SKM-1 (cell line): ENCODE data around the gene NOL12.
"Not testable (repeated sequence)": the region's sequence is repeated elsewhere in the genome, so short reads cannot be mapped to it uniquely, and the experiment has no call there.

ENCODE experiments used
- DNase-seq: peaks from one replicate; lab custom pipeline; 2025; ENCODE audit not compliant: unreplicated experiment; lab: John Stamatoyannopoulos, UW

Gene NOL12

DNA sequence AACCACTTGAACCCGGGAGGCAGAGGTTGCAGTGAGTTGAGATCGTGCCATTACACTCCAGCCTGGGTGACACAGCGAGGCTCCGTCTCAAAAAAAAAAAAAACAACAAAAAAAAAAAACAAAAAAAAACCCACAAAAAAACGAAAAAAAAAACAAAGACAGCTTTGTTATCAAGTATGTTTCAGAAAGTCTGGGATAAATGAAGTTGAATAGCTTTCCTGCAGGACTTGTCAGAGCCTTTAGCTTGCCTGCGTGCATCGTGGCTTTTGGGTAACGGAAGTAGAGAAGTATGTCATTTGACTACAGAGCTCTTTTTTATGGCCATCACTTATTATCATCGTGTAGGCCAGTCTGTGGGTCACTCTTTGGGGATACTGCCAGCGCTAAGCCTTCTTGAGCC, 25.3 kb downstream of the NOL12 start:
- DNase-seq, result no peak

DNA sequence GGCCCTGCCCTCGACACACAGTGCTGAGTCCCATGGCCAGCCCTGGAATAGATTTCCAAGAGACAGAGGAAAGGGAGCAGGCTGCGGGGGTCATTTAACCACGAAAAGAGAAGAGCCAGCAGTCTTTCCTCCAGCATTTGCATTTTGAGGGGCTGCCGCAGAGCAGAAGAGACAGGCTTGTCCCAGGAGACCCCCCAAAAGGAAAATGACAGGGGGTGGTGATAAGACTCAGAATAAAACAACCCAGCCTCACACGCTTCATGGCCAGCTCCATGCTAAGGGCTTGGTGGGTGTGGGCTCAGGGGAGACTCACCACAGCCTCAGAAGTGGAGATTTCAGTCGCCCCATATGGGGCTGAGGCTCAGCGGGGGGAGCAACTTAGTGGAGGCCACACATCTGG, 27.6 kb downstream of the NOL12 start:
- DNase-seq, result no peak

DNA sequence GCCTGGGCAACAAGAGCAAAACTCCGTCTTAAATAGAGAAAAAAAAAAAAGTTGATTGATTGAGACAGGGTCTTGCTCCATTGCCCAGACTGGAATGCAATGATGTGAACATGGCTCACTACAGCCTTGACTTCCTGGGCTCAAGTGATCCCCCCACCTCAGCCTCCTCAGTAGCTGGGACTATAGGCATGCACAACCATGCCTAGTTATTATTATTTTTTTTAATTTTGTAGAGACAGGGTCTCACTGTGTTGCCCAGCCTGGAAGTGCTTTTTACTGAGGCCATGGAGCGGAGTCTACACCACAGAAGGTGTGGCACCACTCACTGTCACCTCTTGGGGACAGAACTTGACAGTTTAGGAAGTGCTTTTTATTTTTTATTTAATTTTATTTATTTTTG, 28.5 kb downstream of the NOL12 start:
- DNase-seq, result no peak

DNA sequence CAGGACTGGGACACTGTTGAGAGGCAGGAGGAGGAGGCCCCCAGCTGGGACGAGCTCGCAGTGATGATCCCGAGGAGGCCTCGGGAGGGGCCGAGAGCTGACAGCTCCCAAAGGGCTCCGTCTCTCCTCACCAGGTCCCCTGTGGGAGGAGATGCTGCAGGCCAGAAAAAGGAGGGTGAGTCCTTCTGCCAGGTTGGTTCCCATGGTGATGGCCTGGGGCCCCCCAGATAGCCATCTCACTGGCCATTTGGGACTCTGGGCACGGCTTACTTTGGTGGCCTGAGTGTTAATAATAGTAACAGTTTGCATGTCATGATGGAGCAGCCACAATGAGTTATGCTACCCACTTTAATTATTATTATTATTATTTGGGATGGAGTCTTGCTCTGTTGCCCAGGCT, 29.6 kb downstream of the NOL12 start:
- no peak for DNase-seq

DNA sequence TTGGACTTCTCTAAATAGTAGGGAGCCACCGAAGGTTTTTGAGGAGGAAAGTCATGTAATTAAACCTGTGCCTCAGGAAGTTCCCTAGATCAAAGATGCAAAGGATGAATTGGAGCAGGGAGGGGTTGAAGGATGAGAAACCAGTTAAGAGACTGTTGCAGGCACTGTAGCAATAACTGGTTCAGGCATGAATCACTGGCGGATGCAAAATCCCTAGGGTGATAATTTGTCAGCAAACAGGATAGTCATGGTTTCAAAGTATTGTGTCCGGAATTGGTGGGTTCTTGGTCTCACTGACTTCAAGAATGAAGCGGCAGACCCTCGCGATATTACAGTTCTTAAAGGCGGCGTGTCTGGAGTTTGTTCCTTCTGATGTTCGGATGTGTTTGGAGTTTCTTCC, 30.6 kb downstream of the NOL12 start:
- DNase-seq, result no peak

DNA sequence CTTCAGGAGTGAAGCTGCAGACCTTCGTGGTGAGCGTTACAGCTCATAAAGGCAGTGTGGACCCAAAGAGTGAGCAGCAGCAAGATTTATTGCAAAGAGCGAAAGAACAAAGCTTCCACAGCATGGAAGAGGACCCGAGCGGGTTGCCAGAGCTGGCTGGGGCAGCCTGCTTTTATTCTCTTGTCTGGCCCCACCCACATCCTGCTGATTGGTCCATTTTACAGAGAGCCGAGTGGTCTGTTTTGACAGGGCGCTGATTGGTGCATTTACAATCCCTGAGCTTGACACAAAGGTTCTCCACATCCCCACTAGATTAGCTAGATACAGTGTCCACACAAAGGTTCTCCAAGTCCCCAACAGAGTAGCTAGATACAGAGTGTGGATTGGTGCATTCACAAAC, 31.1 kb downstream of the NOL12 start:
- DNase-seq, result not testable (repeated sequence)

DNA sequence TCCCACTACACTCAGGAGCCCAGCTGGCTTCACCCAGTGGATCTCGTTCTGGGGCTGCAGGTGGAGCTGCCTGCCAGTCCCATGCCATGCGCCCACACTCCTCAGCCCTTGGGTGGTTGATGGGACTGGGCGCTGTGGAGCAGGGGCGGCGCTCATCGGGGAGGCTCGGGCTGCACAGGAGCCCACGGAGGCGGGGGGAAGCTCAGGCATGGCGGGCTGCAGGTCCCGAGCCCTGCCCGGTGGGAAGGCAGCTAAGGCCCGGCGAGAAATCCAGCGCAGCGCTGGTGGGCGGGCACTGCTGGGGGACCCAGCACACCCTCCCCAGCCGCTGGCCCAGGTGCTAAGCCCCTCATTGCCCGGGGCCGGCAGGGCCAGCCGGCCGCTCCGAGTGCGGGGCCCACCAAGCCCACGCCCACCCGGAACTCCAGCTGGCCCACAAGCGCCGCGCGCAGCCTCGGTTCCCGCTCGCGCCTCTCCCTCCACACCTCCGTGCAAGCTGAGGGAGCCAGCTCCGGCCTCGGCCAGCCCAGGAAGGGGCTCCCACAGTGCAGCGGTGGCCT, 31.7 kb downstream of the NOL12 start:
- DNase-seq, result not testable (repeated sequence)

DNA sequence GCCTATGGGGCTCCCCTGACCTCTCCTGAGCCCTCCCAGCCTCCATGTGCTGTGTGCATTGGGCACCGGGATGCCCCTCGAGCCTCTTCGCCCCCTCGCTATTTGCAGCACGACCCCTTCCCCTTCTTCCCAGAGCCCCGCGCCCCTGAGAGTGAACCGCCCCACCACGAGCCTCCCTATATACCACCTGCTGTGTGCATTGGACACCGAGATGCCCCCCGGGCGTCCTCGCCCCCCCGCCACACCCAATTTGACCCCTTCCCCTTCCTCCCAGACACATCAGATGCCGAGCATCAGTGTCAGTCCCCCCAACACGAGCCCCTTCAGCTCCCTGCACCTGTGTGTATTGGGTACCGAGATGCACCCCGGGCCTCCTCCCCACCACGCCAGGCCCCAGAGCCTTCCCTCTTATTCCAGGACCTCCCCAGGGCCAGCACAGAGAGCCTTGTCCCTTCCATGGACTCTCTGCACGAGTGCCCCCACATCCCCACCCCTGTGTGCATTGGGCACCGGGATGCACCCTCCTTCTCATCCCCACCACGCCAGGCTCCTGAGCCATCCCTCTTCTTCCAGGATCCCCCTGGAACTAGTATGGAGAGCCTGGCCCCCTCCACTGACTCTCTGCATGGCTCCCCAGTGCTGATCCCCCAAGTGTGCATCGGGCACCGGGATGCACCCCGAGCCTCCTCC, 39.6 kb downstream of the NOL12 start:
- DNase-seq, result no peak

DNA sequence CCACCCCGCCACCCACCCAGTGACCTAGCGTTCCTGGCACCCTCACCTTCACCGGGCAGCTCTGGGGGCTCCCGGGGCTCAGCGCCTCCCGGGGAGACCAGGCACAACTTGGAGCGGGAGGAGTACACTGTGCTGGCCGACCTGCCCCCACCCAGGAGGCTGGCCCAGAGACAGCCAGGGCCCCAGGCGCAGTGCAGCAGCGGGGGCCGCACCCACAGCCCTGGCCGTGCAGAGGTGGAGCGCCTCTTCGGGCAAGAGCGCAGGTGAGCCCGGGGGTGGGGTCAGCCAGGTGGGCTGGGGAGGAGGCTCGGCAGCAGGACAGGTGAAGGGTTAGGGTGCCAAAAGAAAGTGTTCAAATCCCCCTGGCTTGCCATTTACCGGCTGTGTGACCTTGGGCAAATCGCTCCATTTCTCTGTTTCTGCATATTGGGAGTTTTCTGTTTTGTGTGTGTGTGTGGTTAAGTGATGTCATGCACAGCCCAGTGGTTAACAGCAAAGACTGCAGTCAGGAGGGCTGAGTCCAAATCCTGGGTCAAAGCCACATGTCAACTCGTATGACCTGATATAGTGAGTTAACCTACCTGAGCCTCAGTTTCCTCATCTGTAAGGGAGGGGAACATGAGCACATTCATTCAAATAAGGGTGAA, 40.2 kb downstream of the NOL12 start:
- DNase-seq, result no peak

DNA sequence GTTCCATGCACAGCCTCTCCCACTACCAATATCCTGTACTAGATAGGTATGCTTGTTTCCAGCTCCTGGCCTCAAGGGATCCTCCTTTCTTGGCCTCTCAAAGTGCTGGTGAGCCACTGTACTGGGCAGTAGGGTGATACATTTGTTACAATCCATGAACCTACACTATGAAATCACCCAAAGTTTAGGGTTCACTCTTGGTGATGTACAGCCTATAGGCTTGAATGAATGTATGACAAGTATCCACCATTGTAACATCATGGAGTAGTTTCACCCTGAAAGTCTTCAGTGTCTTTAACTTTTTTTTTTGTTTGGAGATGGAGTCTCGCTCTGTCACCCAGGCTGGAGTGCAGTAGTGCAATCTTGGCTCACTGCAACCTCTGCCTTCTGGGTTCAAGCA, 42.5 kb downstream of the NOL12 start:
- no peak for DNase-seq

DNA sequence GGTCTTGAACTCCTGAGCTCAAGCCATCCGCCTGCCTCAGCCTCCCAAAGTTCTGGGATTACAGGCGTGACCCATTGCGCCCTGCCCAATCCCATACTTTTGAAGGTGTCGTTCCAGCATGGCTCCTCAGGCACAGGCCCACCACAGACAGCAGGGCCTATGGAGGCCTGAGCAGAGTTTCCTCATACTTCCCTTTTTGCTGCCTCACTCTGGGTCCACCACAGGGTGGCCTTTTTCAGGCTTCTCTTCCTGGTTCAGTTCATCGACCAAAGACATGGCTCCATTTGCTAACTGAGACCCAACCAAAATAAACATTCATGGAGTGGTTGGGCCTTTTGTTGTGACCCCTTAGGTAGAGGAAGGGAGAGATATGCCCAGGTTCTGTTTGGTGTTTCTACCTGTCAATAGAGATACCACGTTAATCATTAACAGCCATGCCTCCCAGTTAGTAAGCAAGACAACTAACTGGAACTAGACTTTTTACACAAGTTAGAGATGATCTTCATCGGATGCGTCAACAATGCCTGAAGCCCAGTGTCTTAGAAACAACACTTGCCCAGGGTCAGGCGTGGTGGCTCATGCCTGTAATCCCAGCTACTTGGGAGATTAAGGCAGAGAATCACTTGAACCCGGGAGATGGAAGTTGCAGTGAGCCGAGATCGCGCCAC, 45.8 kb downstream of the NOL12 start:
- DNase-seq, result peak; percentile 74

DNA sequence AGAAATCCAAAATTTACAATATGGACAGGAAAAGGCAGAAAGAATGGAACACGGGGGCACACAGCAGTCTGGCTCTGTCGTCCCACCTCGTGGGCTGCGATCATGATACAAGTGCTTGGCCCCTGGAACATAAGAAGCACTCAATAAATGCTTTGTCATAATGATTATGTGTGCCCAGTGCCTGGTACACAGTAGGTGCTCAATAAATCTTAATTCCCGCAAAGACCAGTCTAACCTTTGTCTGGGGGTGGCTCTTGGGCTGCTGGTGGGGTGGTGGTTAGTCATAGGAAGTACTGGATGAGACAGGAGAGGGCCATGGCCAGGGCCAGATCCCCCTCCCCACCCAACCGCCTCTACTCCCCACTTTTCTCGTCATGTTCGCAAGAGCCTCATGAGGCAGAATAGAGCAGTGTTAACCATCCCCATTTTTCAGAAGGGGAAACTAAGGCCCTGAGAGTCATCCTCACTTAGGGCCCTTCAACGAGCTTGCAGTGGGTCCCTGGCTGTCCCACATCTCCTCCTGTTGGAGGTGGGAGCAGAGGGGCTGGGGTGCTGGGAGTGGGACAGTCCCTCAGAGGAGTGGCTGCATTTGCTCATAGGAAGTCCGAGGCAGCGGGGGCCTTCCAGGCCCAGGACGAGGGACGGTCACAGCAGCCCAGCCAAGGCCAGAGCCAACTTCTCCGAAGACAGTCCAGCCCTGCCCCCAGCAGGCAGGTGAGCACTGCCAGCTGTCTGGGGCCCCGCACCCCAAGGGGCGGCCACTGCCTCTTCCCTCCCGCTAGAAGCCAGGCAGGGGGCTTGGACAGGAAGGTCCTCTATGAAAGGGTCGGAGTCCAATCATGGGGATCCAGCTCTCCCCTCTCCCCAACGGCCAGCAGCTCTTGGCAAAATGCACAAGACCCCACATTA, 46.8 kb downstream of the NOL12 start:
- DNase-seq, result no peak

DNA sequence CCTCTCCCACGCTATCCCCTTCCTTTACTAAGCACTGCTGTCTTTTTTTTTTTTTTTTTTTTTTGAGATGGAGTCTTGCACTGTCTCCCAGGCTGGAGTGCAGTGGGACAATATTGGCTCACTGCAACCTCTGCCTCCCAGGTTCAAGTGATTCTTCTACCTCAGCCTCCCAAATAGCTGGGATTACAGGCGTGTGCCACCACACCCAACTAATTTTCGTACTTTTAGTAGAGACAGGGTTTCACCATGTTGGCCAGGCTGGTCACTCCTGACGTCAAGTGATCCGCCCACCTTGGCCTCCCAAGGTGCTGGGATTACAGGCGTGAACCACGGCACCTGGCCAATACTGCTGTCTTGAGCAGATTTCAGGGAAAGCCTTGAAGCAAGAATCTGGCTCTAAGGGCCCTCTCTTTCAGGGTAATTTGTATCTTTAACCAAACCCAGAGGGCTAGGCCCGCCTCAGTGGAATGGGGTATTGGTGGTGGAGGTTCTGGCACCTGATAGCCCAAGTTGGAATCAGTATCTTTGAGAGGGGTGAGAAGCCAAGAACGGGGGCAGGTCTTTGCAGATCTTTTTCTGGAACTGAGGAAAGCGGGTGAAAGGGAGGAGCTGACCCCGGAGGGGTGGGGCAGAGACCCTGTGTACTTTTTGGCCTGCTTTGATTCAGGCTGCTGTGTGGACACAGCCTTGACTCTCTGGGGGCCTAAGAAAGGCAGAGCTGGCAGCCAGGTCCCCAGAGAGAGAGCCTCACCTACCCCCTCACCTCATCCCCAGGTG, 47.7 kb downstream of the NOL12 start:
- no peak for DNase-seq

DNA sequence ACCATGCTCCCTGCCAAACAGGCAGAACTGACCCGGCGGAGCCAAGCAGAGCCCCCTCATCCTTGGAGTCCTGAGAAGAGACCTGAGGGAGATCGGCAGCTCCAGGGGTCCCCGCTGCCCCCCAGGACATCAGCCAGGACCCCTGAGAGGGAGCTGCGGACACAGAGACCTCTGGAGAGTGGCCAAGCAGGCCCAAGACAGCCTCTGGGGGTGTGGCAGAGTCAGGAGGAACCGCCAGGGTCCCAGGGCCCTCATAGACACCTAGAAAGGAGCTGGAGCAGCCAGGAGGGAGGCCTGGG, 48.2 kb downstream of the NOL12 start:
- DNase-seq, result no peak

DNA sequence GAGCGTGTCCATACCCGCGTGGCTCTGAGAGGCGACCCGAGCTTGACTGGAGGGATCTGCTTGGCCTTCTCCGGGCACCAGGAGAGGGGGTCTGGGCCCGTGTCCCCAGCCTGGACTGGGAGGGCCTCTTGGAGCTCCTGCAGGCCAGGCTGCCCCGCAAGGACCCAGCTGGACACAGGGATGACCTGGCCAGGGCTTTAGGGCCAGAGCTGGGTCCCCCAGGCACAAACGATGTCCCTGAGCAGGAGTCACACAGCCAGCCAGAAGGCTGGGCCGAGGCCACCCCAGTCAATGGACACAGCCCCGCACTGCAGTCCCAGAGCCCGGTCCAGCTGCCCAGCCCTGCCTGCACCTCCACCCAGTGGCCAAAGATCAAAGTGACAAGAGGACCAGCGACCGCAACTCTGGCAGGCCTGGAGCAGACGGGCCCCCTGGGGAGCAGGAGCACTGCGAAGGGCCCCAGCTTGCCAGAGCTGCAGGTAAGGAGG, 48.9 kb downstream of the NOL12 start:
- no peak for DNase-seq

DNA sequence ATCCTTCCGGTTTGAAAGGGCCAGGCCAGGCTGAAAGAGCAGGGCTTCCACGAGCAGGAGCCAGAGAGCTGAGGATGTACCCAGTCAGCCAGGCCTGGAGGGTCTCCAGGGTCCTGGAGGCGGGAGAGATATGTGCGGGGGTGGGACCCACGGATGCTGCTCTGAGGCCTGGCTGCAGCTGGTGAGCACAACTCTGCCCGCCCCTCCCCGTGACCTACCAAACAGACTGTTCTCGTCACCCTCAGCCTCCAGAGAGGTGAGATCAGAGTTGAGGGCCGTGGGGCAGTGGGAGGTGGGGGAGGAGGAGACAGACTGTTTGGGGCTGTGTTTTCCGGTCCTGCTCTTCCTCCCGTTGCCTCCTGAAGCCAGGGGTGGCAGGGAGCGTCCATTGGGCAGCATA, 52.9 kb downstream of the NOL12 start:
- DNase-seq, result no peak

DNA sequence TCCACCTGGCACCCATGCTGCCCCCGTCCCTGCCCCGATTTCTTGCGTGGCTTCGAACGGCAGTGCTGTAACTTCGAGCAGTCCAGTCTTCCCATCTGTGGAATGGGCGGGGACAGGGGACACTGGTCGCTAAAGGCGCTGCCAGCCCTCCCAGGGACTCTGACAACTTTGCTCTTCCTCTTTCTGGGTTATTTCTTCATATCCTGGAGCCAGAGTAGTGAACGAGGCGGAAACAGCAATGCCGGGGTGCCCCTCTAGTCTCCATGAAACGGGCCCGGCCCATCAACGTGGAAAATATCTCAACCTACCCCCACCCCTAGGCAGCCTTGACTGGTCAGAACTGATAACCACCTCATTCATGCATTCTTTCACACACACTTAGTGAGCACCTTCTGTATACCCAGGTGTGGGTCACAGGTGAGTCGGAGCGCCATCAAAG, 53.5 kb downstream of the NOL12 start:
- peak; percentile 97 for DNase-seq

DNA sequence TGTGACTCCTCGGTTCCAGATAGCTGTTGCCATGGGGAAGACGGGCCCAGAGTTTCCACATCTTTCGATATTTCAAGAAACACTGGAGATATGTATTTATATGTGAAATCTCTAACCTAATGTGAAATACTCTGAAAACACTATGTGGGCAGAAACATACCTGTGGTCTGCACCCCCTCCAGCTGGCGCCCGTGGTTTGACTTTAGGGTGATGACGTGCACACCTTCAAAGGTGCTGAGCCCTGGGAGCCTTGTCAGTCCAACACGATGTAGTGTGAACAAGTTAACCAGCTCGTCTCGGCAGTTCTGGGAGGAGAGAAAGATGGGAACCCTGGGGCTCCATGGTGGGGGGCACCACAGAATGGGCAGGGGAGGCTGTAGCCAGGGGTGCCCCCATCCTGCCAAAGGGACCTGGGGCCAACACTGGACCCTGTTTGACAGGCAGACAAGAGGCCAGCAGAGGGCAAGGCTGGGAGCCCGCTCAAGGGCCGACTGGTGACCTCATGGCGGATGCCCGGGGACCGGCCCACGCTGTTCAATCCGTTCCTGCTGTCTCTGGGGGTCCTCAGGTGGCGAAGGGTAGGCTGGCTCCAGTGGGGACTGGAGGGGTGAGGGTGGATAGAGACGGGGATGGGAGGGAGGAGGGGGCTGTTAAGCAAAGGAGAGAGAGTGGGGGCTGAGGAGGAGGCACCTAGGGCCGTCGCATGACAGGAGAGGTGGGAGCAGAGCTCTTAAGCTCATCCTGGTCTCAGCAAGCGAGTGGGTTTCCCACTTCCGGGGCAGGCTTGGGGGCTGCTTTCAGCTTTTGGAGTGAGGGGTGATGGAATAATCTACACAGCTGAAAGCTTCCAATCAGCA, 54.5 kb downstream of the NOL12 start:
- no peak for DNase-seq

DNA sequence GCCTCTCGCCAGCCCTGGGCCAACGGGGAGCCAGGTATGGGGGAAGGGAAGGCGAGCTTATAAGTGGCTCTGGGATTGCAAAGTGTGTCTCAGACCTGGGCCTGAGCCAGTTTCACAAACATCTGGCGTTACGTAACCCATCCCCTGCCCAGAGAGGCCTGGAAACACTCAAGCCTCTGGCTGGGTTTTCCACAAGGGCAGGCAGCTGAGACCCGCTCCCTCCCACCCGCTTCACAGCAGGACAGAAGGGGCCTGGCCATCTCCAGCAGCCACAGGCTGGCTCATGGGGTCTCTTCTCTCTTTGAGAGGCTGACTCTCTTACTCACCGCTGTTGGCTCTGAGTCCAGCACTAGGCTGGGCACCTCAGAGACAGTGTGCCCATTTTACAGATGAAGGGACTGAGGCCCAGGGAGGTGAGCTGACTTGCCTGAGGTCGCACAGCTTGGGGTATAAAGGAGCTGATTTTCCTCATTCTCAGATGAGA, 55.2 kb downstream of the NOL12 start:
- DNase-seq, result peak; percentile 81
